Kidney (tissue), 14 donors: Measurements from ENCODE around the gene ABI3BP. TPM values are rescaled to one million over a fixed set of nuclear protein-coding genes. Genes with fewer than 3 reads are reported as not detected.

Source experiments
- DNase-seq, 5 donors: peaks; one replicate each; pipeline ENCODE4 v3.0.0-alpha.2; 2013 to 2020
- FAIRE-seq: peaks from 2 replicates; lab custom pipeline; 2012; peaks lifted over from hg19 to GRCh38; lab: Jason Lieb, UNC
- H3K27ac ChIP-seq, 2 donors: one replicate each; pipeline ENCODE4 v1.7.0; 2013; ENCODE audit warnings: low read depth in 2 of 2, low read length in 2 of 2, inconsistent platforms in 1 of 2
- H3K27me3 ChIP-seq: one replicate; pipeline ENCODE4 v1.7.1; 2013; ENCODE audit warnings: low read length, inconsistent platforms; ENCODE audit not compliant: control insufficient read depth, insufficient read depth
- H3K36me3 ChIP-seq, 3 donors: one replicate each; pipeline versions ENCODE4 v1.7.0 to v1.7.1; 2013; ENCODE audit warnings: low read length in 3 of 3, control low read depth in 1 of 3, inconsistent platforms in 1 of 3; ENCODE audit not compliant: insufficient read depth in 3 of 3, control insufficient read depth in 2 of 3
- H3K4me1 ChIP-seq, 3 donors: one replicate each; pipeline versions ENCODE4 v1.7.0 to v1.7.1; 2013; ENCODE audit warnings: low read length in 3 of 3, inconsistent platforms in 1 of 3, low read depth in 1 of 3; ENCODE audit not compliant: control insufficient read depth in 2 of 3, insufficient read depth in 2 of 3
- H3K4me3 ChIP-seq, 3 donors: one replicate each; pipeline versions ENCODE4 v1.7.0 to v1.8.1; 2013; ENCODE audit warnings: low read length in 3 of 3, control low read depth in 1 of 3, inconsistent platforms in 1 of 3
- H3K9ac ChIP-seq, 3 donors: one replicate each; pipeline versions ENCODE4 v1.7.0 to v1.7.1; 2013; ENCODE audit warnings: low read length in 3 of 3, control low read depth in 1 of 3, inconsistent platforms in 1 of 3
- H3K9me3 ChIP-seq, 3 donors: one replicate each; pipeline versions ENCODE4 v1.7.0 to v1.7.1; 2013; ENCODE audit warnings: low read length in 3 of 3, control low read depth in 1 of 3, inconsistent platforms in 1 of 3; ENCODE audit not compliant: control insufficient read depth in 2 of 3, insufficient read depth in 1 of 3
- CTCF ChIP-seq: IDR thresholded peaks from 3 replicates; pipeline ENCODE4 v1.5.1; 2012; ENCODE audit warnings: mild to moderate bottlenecking, moderate library complexity, borderline replicate concordance; ENCODE audit not compliant: insufficient read depth; ENCODE audit errors: extremely low read depth
- intact Hi-C: fragments of 100-400 bp; cut with DNase I; formaldehyde crosslinking; loops from one replicate; pipeline ENCODE4 v1.11.1; 2022
- polyA plus RNA-seq: library from polyadenylated mRNA; stranded (reverse); fragments of 350-450 nt; fragmentation: Illumina TruSeq; extraction: RNeasy Lipid Tissue Mini Kit (QIAGEN cat#74804); gene quantifications from one replicate; pipeline ENCODE4 v1.2.3, GENCODE V29; 2014; ENCODE audit warnings: low read depth, low replicate concordance; ENCODE audit not compliant: insufficient read depth
- total RNA-seq: library from RNA; stranded (reverse); fragmentation: NEBNext Ultra II Directional; extraction: Animal tissue kit (Norgen Biotek cat#: 25700); gene quantifications from one replicate; pipeline ENCODE4 v1.2.1, GENCODE V29; 2021
- donor health status: control.
- donor health status: control.
- donor health status: control.
- donor health status: control.
- donor health status: control.
- donor health status: DM: yes; HTN: yes; CAD: no.
- donor health status: Normal renal cell carcinoma (clear cell type).

ABI3BP gene
- total and polyA plus RNA-seq, 2 donors from 2014 or later, result 7.1 to 160 TPM

- H3K4me3 ChIP-seq, result no peak overlapping the region
- H3K9ac ChIP-seq, result no peak overlapping the region
- intact Hi-C loops, result no loop called here
- no peaks in the 10 kb centered on the region for H3K36me3 ChIP-seq
- TF ChIP-seq CTCF, result no peak
- H3K9me3 ChIP-seq, result no peaks in the 10 kb centered on the region
- DNase-seq (no peak), FAIRE-seq (no peak)
- no peaks in the 10 kb centered on the region for H3K4me1 ChIP-seq
- no peak overlapping the region for H3K27ac ChIP-seq
- no peaks in the 10 kb centered on the region for H3K27me3 ChIP-seq
Measured at GRCh38 chr3:100963041-100963440, 30.2 kb downstream of the ABI3BP start.

- H3K9ac ChIP-seq, result no peak overlapping the region
- H3K9me3 ChIP-seq, result no peaks in the 10 kb centered on the region
- no peaks in the 10 kb centered on the region for H3K36me3 ChIP-seq
- FAIRE-seq (no peak), DNase-seq (no peak)
- H3K27ac ChIP-seq, result no peak overlapping the region
- no peaks in the 10 kb centered on the region for H3K4me1 ChIP-seq
- H3K27me3 ChIP-seq, result no peaks in the 10 kb centered on the region
- no peak for TF ChIP-seq CTCF
- H3K4me3 ChIP-seq, result no peak overlapping the region
- intact Hi-C loops, result no loop called here
Measured at GRCh38 chr3:100957261-100957986, 35.8 kb downstream of the ABI3BP start.

GRCh38 chr3:100956276-100956675 is 36.9 kb downstream of the ABI3BP start:
- no peak overlapping the region for H3K9ac ChIP-seq
- no peaks in the 10 kb centered on the region for H3K9me3 ChIP-seq
- H3K36me3 ChIP-seq, result no peaks in the 10 kb centered on the region
- no peak for FAIRE-seq
- no peak overlapping the region for H3K4me3 ChIP-seq
- intact Hi-C loops, result no loop called here
- no peak for DNase-seq
- no peak overlapping the region for H3K27ac ChIP-seq
- TF ChIP-seq CTCF, result no peak
- no peaks in the 10 kb centered on the region for H3K4me1 ChIP-seq
- no peaks in the 10 kb centered on the region for H3K27me3 ChIP-seq
